Sigmoid colon (tissue), 4 donors: ENCODE results near the gene BNIP2.

ENCODE experiments used
- POLR2A ChIP-seq, 2 donors: fragments of 450-650 bp; IDR thresholded peaks; one replicate each; pipeline ENCODE4 v1.6.1; 2016; ENCODE audit warnings: antibody characterized with exemption in 2 of 2, mild to moderate bottlenecking in 2 of 2, moderate library complexity in 2 of 2
- POLR2AphosphoS5 ChIP-seq, 4 donors: sonication (generic); formaldehyde crosslinking; IDR thresholded peaks; one replicate each; pipeline ENCODE4 v1.6.1; 2017; ENCODE audit warnings: antibody characterized with exemption in 4 of 4

- no peak for TF ChIP-seq POLR2A (IDR thresholded peaks at IDR 0.05)
- TF ChIP-seq POLR2AphosphoS5 (IDR thresholded peaks at IDR 0.05) = no peak
Observed at GRCh38 chr15:59622289-59622688, 66.8 kb downstream of the BNIP2 start.
